Measurements from ENCODE around the gene RB1.
"Not testable (repeated sequence)": the region's sequence is repeated elsewhere in the genome, so short reads cannot be mapped to it uniquely, and the experiment has no call there.

Gene RB1

DNA sequence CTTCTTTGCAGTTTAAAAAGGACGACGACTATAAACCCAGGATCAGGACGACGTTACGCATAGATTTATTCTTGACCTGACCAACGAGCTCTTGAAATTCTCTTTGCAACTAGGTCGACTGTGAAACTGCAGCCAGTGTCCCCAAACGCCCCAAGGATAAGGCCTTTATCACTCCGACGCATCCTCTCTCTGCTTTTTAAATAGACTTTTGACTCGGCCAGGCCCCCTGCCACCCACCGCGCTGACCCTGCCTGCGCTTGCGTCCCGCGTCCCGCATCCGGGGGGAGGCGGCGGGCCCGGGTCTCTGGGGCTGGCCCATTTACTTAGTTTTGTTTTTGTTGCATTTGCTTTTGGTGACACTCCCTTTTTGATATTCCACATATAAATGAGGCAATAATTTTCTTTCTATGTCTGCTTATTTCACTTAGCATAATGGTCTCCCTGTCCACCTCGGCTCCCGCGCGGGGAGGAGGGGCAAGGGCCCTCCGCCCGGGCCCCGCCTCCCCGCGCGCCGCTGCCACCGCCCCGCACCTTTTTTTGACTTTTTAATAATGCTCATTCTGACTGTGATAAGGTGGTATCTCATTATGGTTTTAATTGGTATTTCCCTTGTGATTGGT is 17.4 kb downstream of the RB1 start:
- H3K4me3 ChIP-seq (ENCODE audit: low read depth, low read length) = no peak overlapping the region
- H3K9me3 ChIP-seq = no peaks in the 10 kb centered on the region
- peaks cover 7% of the 10 kb centered on the region; the same call in 1 of the 2 replicates for H3K36me3 ChIP-seq
- TF ChIP-seq, protein P1, sequence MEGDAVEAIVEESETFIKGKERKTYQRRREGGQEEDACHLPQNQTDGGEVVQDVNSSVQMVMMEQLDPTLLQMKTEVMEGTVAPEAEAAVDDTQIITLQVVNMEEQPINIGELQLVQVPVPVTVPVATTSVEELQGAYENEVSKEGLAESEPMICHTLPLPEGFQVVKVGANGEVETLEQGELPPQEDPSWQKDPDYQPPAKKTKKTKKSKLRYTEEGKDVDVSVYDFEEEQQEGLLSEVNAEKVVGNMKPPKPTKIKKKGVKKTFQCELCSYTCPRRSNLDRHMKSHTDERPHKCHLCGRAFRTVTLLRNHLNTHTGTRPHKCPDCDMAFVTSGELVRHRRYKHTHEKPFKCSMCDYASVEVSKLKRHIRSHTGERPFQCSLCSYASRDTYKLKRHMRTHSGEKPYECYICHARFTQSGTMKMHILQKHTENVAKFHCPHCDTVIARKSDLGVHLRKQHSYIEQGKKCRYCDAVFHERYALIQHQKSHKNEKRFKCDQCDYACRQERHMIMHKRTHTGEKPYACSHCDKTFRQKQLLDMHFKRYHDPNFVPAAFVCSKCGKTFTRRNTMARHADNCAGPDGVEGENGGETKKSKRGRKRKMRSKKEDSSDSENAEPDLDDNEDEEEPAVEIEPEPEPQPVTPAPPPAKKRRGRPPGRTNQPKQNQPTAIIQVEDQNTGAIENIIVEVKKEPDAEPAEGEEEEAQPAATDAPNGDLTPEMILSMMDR (IDR thresholded peaks at IDR 0.05; ENCODE audit: low read depth, low read length) = no peak
- DNase-seq = no peak
- no peaks in the 10 kb centered on the region for H3K4me1 ChIP-seq
- no peaks in the 10 kb centered on the region for H3K27me3 ChIP-seq

DNA sequence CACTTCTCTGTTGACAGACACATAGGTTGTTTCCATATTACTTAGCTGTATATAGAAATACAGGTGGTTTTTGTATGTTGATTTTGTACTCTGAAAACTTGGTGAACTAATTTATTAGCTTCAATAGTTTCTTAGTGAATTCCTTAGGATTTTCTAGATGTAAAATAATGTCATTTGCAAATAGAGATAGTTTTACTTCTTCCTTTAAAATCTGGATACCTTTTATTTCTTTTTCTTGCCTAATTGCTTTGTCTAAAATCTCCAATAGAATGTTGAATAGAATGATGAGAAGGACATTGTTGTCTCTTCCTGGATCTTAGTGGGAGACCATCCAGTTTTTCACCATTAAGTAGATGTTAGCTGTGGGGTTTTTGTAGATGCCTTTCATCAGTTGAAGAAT is 18.7 kb downstream of the RB1 start:
- Histone ChIP-seq H3K4me3 (ENCODE audit: low read depth, low read length) (no peak overlapping the region), H3K27me3 (no peaks in the 10 kb centered on the region), H3K4me1 (no peaks in the 10 kb centered on the region), H3K36me3 (peaks cover 7% of the 10 kb centered on the region; the same call in 1 of the 2 replicates), H3K9me3 (no peaks in the 10 kb centered on the region)
- TF ChIP-seq, protein P1 (IDR thresholded peaks at IDR 0.05; ENCODE audit: low read depth, low read length) = no peak
- DNase-seq = no peak

DNA sequence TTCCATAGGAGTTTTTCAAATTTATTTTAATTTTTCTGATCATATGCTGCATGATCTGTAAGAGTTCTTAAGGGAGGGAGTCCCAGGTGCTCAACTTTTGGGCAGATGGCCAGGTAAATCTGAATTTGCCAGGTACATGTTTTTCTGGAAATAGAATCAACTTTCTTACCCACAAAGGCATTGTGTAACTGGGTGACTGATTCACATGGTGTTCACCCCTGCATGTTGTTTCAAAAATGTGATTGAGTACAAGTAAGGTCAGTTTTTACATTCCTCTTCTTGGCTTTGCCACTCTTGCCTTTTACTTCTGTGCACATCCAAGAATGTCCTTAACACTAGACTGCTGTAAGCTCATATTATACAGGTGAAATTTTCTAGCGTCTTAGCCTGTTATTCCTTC is 30.4 kb downstream of the RB1 start:
- Histone ChIP-seq H3K4me1 (no peaks in the 10 kb centered on the region), H3K36me3 (no peaks in the 10 kb centered on the region), H3K9me3 (no peaks in the 10 kb centered on the region; the same call in 1 of the 2 replicates), H3K27me3 (no peaks in the 10 kb centered on the region), H3K4me3 (ENCODE audit: low read depth, low read length) (no peak overlapping the region)
- no peak for DNase-seq
- TF ChIP-seq, protein P1 (IDR thresholded peaks at IDR 0.05; ENCODE audit: low read depth, low read length) = no peak

DNA sequence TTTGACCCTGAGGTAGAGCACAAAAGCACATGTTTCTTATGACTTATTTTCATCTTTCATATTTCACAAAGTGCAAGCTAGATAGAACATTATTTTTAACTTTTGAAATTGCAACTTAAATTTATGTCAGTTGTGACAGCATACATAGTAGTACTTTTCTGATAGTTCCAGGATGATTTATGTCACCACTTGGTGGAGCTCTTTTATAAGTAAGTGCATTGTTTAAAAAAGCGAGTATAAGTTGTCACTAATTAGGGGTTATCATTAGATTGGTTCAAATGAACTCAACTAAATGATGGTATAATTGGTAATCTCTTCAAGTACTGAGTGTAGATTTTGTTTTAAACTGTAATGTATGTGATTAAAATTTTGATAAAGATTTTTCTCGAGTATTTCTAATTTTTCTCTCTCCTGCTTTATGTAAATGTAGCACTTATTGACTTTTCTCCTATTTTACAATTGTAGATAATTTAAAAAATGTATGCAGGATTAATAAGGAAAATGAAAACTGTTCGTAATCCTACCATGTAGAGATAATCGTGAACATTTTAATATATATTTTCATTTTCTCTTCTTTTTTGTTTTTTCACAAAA is 31.1 kb downstream of the RB1 start:
- Histone ChIP-seq H3K4me3 (ENCODE audit: low read depth, low read length) (no peak overlapping the region), H3K36me3 (no peaks in the 10 kb centered on the region), H3K4me1 (no peaks in the 10 kb centered on the region), H3K9me3 (no peaks in the 10 kb centered on the region; the same call in 1 of the 2 replicates), H3K27me3 (no peaks in the 10 kb centered on the region)
- DNase-seq = no peak
- TF ChIP-seq, protein P1 (IDR thresholded peaks at IDR 0.05; ENCODE audit: low read depth, low read length) = peak; percentile 52; the same call in 1 of the 2 replicates

DNA sequence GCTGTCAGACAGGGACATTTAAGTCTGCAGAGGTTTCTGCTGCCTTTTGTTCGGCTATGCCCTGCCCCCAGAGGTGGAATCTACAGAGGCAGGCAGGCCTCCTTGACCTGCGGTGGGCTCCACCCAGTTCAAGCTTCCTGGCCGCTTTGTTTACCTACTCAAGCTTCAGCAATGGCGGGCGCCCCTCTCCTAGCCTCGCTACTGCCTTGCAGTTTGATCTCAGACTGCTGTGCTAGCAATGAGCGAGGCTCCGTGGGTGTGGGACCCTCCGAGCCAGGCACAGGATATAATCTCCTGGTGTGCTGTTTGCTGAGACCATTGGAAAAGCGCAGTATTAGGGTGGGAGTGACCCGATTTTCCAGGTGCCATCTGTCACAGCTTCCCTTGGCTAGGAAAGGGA is 35.6 kb downstream of the RB1 start:
- not testable (repeated sequence) for H3K9me3 ChIP-seq; H3K27me3 ChIP-seq; H3K4me1 ChIP-seq; H3K36me3 ChIP-seq; DNase-seq; H3K4me3 ChIP-seq (ENCODE audit: low read depth, low read length)

DNA sequence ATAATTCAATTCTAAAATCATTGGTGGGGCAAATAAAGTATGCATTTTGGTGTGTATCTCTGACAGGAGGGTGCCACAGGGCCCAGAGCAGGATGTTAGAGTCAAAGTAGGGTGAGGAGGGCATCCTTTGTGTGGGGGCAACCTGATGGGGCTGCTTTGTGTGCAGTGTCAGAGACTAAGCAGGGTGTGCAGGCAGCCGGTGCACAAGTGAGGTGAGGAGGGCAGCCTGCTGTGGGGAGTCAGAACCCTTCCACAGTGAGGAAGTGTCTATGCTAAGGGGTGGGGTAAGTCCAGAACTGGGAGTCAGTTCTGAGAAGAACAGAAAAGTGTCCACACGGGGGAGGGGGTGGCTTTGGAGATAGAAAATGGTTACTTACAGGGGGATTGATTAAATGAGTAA is 40.7 kb downstream of the RB1 start:
- TF ChIP-seq, protein P1 (IDR thresholded peaks at IDR 0.05; ENCODE audit: low read depth, low read length) = no peak
- H3K4me1 ChIP-seq = no peaks in the 10 kb centered on the region

More for the DNA sequence above, 40.7 kb downstream of the RB1 start:
- DNase-seq = no peak
- Histone ChIP-seq H3K36me3 (peaks cover 6% of the 10 kb centered on the region; the same call in 1 of the 2 replicates), H3K4me3 (ENCODE audit: low read depth, low read length) (no peak overlapping the region), H3K9me3 (no peaks in the 10 kb centered on the region; the same call in 1 of the 2 replicates), H3K27me3 (no peaks in the 10 kb centered on the region)
